Brain pericyte (primary cell): ENCODE results near the gene CCND2.

Experiments used
- DNase-seq: peaks from one replicate; pipeline ENCODE4 v3.0.0-alpha.2; 2012; ENCODE audit warnings: low read depth, low spot score

The CCND2 gene

GRCh38 chr12:4276524-4277204, 3.1 kb downstream of the CCND2 start:
- DNase-seq = peak; percentile 27

GRCh38 chr12:4277205-4277543, 3.6 kb downstream of the CCND2 start:
- DNase-seq = no peak

- no peak for DNase-seq
Observed at GRCh38 chr12:4277857-4278256, 4.3 kb downstream of the CCND2 start.

GRCh38 chr12:4278329-4279197, 5.0 kb downstream of the CCND2 start:
- DNase-seq = no peak

- no peak for DNase-seq
Observed at GRCh38 chr12:4279198-4279690, 5.7 kb downstream of the CCND2 start.

GRCh38 chr12:4280351-4281163, 7.0 kb downstream of the CCND2 start:
- no peak for DNase-seq

- no peak for DNase-seq
Observed at GRCh38 chr12:4281173-4281654, 7.7 kb downstream of the CCND2 start.

GRCh38 chr12:4282103-4282891, 8.7 kb downstream of the CCND2 start:
- no peak for DNase-seq

GRCh38 chr12:4282892-4283511, 9.4 kb downstream of the CCND2 start:
- DNase-seq = no peak

GRCh38 chr12:4283512-4284255, 10.1 kb downstream of the CCND2 start:
- no peak for DNase-seq

- no peak for DNase-seq
Observed at GRCh38 chr12:4284306-4284705, 10.7 kb downstream of the CCND2 start.

GRCh38 chr12:4285070-4285469, 11.5 kb downstream of the CCND2 start:
- no peak for DNase-seq

- no peak for DNase-seq
Observed at GRCh38 chr12:4286228-4286627, 12.7 kb downstream of the CCND2 start.

GRCh38 chr12:4286771-4287317, 13.3 kb downstream of the CCND2 start:
- DNase-seq = no peak

- no peak for DNase-seq
Observed at GRCh38 chr12:4287325-4288211, 14.0 kb downstream of the CCND2 start.

- no peak for DNase-seq
Observed at GRCh38 chr12:4288296-4289131, 15.0 kb downstream of the CCND2 start.

GRCh38 chr12:4289231-4289878, 15.8 kb downstream of the CCND2 start:
- DNase-seq = no peak
